Measurements from ENCODE around the gene SYT3.
"Not testable (repeated sequence)": the region's sequence is repeated elsewhere in the genome, so short reads cannot be mapped to it uniquely, and the experiment has no call there.

The SYT3 gene

DNA sequence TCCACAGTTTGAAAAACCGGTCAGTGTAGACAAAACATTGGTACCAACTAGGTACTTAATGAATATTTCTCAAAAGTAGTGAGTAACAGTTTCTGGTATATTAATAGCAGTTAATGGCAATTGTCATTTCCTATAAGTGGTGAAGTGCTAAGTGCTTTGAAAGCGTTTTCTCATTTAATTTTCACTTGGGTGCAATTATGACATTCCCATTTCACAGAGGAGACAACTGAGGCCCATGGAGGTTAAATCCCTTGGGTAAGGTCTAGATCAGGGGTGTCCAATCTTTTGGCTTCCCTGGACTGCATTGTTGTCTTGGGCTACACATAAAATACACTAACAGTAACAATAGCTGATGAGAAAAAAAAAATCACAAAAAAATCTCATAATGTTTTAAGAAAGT lies 687 bp upstream of the SYT3 start:
- no peak for DNase-seq (ENCODE audit: low read depth in 2 of 2, low spot score in 1 of 2)

DNA sequence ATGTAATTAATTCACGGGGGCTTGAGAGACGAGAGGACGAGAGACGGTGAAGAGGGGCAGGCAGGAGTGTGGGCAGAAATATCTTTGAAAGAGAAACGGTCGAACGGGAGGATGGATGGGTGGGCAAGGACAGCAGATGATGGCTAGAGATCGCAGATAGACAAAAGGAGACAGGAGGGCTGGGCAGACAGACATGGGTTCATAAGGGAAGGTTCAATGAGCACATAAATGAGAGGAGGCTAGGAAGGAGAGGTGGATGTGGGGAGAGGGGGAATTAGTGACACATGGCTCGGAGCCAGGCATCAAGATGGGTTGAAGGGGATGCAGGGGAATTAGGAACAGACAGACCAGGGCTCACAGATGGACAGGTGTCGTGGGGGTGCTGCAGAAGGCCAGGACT lies 1.1 kb downstream of the SYT3 start:
- no peak for DNase-seq (ENCODE audit: low read depth in 2 of 2, low spot score in 1 of 2)

DNA sequence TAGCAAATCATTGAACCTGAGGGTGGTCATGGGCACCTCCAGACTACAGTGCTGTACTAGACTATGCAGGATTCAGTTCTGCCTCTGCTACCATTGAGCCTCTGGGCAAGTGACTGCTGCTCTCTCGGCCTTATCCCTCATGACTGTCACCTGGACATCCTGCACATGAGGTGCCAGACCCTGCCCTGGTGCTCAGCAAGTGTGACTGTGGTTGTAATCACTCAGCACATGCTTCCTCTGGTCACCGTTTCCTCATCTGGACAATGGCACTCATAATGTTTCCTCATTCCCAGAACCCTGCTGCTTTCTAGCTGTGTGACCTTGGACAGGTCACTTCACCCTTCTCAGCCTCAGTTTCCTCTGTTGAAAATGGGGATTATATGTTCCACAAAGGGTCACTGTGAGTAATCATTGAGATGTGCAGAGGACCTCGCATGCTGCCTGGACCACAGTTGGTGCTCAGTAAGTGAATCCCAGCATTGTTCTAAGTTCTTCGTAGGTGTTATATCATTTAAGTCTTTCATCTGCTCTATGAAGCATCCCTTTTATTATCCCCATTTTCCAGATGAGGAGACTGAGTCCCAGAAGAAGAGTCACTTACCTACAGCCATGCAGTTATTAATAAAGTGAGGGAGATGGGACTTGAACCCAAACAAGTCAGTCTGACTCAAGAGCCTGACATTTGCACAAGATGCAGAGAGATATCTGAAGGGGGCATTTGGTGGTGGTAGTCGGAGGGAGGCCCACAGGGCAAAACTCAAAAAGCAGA lies 3.2 kb downstream of the SYT3 start:
- DNase-seq (ENCODE audit: low read depth in 2 of 2, low spot score in 1 of 2) = no peak

DNA sequence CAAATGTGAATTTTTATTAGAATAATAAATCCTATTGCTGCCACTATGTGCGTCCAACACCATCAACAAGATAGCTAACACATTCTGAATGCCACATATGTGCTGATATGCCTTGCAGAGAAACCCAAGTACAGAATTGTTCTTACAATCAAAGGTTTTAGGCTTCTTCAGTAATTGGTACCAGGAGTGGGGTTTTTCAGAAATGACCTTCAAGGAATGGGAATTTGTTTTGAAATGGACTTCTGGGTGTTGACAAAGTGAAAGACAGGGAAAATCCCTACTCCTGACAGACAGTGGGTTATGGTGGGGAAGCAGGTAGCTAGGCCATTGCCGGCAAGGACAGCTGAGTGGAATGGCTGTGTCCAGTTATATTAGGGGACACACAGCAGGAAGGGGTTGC lies 5.7 kb downstream of the SYT3 start:
- no peak for DNase-seq (ENCODE audit: low read depth in 2 of 2, low spot score in 1 of 2)

DNA sequence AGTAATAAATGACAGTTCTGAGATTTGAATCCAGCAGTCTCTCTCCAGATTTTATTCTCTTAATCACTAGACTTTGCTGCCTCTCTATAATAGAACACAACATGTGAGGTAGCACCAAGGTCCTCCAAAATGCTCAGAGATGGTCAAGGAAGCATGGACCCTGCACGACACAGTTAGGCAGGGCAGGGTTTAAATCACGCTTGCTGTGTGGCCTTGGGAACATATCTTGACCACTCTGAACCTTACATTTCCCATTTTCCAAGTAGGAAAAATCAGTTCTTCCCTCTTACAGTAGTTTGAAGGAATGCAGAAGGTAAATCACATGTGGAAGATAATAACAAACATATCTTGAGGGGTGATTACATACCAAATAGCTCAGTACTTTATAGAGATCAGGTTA lies 6.3 kb downstream of the SYT3 start:
- DNase-seq (ENCODE audit: low read depth in 2 of 2, low spot score in 1 of 2) = no peak

DNA sequence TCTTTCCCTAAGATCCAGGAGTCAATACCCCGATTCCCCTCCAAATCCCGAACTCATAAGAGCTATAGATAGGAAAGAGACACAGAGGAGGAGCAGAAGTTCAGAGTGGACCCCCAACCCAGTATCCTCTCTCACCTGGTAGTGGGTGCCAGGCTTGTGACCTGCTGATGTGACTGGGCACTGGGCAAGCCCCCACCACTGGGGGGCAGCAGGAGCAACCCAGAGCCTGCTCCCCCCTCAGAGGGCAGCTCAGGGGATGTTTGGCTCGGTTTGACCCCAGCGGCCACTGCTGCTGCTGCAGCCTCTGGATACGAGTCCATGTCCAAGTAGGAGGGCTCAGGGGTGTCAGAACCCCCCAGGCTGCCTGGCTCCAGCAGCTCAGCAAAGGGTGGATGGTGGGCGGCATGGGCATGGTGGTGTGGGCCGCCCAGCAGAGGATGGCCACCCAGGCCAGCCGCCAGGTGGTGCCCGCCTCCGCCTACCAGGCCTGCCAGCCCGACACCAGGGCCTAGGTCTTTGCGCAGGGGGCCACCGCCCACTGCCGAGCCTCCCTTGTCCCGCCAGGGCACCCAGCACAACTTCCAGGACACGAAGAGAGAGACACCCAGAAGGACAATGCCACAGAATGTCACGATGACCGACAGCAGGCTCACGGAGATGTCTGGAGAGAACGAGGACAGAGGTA lies 7.4 kb downstream of the SYT3 start:
- DNase-seq (ENCODE audit: low read depth in 2 of 2, low spot score in 1 of 2) = no peak

DNA sequence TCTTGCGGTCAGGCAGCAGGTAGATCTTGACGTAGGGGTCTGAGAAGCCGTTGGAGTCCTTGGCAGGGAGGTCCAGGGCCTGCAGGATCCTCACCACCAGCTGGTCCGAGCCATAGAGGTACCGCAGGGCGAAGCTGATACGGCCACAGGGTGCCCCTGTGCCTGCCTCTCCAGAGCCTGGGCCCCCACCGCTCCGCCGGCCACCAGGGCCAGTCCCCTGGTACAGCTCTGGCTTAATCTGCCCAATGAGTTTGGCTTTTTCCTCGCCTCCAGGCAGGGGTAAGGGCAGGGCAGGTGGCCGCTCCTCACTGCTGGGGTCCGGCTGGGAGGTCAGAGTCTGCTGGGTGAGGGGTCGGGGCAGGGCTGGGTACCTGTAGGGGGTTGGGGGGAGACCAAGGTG lies 9.9 kb downstream of the SYT3 start:
- no peak for DNase-seq (ENCODE audit: low read depth in 2 of 2, low spot score in 1 of 2)

DNA sequence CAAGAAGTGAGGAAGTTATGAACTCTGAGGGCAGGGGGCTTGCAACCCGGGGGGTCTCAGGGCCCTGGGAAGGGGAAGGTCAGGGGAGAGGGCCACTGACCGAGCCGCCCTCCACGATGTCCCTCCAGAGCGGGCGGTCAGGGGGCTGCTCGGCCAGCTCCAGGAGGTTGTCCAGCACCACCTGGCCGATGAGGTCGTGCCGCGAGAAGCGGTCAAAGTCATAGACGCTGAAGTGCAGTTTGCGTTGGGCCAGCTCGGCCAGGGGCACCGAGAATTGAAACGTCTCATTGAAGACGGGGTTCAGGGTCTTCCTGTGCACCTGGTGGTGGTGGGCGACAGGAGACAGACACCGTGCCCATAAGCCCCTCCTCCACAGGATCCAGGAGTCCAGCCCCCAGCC lies 10.5 kb downstream of the SYT3 start:
- DNase-seq (ENCODE audit: low read depth in 2 of 2, low spot score in 1 of 2) = no peak

DNA sequence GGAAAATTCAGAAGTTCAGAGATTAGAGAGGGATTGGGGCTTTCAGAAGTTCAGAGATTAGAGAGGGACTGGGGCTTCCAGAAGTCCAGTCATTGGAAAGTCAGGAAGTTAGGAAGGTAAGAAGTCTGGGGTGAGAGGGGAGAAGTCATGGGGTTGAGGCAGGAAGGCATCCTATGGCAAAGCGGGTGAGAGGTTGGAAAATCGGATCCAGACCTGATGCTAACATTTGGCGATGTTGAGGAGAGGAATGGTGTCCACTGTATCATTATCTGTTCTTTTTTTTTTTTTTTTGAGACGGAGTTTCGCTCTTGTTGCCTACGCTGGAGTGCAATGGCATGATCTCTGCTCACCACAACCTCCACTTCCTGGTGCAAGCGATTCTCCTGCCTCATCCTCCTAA lies 11.1 kb downstream of the SYT3 start:
- no peak for DNase-seq (ENCODE audit: low read depth in 2 of 2, low spot score in 1 of 2)

DNA sequence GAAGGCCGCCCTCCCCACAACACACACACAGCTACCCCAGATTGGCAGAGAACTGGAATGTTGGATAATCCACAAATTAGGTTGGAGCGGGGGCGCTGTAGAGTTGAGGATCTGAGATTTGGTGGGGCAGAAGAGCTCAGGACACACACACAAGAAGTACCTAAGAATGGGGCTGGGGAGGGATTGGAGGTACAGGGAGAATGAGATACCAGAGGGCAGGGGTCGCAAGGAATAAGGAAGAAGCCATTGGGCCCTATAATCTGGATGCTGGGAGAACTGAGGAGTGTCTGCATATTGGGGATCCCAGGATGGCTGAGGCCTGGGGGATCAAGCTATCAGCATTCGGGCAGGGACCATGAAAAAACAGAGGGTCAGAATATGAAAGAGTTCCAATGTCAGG lies 11.5 kb downstream of the SYT3 start:
- no peak for DNase-seq (ENCODE audit: low read depth in 2 of 2, low spot score in 1 of 2)

DNA sequence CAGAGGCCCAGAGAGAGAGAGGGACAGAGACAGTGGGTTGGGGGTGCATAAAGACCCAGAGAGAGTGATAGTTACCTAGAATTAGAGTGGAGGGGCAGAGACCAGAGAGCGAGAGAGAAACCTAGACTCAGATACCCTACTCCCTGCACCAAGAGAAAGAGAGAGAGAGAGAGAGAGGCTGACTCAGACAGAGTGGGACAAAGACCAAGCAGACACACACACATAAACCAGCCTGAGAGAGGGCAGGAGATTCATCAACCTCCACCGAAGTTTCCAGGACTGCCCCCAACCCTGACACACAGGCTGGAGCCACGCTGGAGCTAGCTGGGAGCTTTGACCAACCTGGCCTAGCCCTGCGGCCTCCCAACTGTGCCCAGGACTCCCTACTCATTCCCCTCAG lies 12.9 kb downstream of the SYT3 start:
- DNase-seq (ENCODE audit: low read depth in 2 of 2, low spot score in 1 of 2) = no peak

DNA sequence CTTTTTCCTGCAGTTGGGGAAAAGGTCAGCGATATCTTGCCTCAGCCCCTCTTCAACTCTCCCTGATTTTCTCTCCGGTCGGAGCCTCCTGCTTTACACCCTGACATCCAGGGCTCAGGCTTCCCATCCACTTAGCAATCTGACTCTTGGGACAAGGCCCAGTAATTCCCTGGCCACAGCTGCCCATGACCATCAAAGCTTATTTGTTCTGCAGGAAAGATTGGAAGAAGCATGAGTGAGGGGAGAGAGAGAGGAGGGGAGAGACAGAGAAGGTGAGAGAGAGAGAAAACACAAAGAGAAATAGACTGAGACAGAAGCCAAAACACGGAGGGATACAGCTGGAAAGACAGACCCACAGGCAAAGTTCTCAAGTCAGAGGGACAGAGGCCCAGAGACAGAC lies 13.7 kb downstream of the SYT3 start:
- DNase-seq (ENCODE audit: low read depth in 2 of 2, low spot score in 1 of 2) = no peak

DNA sequence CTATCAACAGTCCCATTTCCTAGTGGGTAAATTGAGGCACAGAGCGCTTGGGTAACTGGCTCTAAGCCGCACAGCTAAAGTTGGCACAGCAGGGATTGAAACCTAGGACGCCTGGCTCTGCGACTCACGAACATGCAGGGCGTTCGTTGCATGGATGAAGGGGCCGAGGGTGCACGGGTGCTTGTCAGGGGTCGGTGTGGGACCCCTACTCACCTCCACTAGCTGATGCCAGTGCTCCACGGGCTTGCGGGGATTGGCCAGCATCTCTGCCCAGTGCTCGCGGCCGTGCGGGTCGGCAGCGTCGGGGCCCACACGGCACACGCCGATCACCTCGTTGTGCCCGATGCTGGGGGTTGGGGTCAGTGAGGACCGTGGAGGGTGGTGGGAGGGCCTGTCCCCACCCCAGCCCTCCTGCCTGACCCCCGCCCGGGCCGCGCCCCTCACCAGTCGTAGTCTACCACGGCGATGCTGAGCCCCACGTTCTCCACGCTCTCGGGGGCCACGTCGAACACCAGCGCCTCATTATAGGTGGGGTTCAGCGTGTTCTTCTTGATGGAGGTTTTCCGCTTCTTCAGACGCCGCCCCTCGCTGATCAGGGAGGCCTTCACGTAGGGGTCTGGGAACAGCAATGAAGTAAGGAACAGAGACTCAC lies 14.6 kb downstream of the SYT3 start:
- DNase-seq (ENCODE audit: low read depth in 2 of 2, low spot score in 1 of 2) = no peak

DNA sequence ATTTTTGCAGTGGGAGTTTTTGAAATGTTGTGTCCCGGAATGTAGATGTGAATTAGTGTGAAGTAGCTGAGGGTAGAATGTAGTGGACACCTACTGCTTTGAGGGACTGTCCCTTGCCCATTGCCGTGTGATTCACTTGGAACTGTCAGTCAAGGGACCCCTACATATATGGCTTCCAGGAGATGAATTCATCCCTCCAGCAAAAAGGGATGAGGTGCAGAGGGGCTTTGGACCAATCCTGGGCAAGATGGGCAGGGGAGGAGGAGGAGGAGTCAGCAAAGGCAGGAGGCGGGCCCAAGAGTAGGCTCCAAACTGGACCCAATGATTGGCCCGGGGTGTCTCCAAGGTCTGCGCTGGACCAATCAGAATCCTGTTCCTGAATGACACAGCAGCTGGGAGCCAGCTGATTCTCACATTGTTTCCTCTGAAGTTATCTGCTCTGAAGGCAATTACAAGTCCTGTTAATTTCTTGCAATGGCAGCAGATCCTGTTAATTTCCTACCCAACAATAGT lies 19.2 kb downstream of the SYT3 start:
- not testable (repeated sequence) for DNase-seq (ENCODE audit: low read depth in 2 of 2, low spot score in 1 of 2)

DNA sequence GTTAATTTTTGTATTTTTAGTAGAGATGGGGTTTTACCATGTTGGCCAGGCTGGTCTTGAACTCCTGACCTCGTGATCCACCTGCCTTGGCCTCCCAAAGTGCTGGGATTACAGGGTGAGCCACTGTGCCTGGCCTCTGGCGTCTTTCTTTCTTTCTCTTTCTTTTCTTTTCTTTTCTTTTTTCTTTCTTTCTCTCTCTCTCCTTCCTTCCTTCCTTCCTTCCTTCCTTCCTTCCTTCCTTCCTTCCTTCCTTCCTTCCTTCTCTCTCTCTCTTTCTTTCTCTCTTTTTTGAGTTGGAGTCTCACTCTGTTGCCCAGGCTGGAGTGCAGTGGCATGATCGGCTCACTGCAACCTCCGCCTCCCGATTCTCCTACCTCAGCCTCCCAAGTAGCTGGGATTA lies 20.5 kb downstream of the SYT3 start:
- DNase-seq (ENCODE audit: low read depth in 2 of 2, low spot score in 1 of 2) = not testable (repeated sequence)

DNA sequence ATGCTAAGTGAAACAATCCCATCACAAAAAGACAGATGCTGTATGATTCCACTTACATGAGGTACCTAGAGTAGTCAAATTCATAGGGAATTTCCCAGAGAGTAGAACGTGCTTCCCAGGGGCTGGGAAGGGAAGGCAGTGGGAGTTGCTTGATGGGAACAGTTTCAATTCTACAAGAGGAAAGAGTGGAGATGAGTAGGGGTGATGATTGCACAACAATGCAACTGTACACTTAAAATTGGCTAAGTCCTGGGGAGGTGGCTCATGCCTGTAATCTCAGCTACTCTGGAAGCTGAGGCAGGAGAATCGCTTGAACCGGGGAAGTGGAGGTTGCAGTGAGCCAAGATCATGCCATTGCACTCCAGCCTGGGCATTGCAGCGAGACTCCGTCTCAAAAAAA lies 21.3 kb downstream of the SYT3 start:
- DNase-seq (ENCODE audit: low read depth in 2 of 2, low spot score in 1 of 2) = not testable (repeated sequence)

DNA sequence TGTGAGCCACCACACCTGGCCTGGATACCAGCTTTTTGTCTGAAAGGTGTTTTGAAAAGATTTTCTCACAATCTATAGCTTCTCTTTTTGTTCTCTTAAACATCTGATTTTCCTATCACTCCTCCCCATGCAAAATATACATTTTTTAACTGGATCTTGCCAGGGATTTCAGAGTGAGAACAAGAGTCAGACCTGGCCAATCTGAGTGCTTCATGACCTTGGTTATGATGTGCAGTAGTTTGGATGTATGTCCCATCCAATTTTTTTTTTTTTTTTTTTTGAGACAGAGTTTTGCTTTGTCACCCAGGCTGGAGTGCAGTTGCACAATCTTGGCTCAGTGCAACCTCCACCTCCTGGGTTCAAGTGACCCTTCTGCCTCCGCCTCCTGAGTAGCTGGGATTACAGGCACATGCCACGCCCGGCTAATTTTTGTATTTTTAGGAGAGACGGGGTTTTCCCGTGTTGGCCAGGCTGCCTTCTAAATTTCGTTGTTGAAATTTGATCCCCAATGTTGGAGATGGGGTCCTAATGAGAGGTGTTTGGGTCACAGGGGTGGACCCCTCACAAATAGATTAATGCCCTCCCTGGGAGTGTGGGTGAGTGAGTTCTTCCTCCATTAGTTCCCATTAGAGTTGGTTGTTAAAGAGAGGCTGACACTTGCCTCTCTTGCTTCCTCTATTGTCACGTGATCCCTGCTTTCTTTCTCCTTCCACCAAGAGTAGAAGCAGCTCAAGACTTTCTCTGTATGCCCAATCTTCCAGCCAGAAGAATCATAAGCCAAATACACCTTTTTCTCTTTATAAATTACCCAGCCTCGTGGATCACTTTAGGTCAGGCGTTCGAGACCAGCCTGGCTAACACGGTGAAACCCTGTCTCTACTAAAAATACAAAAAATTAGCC lies 26.9 kb downstream of the SYT3 start:
- DNase-seq (ENCODE audit: low read depth in 2 of 2, low spot score in 1 of 2) = not testable (repeated sequence)

DNA sequence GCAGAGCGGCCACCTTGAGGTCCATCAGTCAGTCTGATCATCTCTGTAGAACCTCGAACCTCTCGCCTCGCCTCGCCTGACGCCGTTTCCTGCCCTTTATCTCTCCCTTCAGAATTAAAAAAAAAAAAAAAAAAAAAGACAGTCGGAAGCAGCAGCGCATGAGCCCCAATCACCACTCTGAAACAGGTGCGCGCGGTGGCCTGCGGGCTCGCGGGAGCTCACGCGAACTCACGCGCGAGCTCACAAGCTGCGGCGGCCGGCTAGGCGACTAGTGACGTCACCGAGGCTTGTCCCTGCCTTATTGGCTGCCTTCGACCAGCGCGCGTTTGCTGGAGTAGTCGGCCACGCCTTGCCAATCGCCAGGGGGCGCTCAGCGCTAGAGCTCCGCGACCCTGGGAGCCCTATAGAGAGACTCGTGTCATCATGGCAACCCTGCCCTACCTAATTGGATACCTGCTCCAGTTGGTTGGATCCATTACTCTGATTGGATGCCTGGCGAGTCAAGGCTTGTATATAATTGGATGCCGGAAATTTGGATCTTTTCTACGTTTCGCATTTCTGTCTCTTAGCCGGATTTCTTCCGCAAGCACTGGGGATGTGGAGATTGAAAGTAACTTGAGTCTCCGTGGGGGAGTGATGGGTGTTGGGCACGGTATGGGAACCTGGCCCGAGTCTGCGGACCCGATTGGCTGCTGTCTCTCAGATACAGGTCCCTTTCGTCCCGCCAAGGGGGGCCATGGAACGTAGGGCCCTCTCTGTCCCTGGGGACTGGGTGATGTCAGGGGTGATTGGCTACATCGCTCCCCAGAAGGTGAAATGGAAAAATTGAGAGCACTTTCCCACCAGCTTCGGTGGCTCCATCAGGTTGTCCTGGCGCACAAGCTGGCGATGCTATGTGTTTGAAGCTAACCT lies 31.6 kb downstream of the SYT3 start:
- DNase-seq (ENCODE audit: low read depth in 2 of 2, low spot score in 1 of 2) = peak; percentile 13 to 45

DNA sequence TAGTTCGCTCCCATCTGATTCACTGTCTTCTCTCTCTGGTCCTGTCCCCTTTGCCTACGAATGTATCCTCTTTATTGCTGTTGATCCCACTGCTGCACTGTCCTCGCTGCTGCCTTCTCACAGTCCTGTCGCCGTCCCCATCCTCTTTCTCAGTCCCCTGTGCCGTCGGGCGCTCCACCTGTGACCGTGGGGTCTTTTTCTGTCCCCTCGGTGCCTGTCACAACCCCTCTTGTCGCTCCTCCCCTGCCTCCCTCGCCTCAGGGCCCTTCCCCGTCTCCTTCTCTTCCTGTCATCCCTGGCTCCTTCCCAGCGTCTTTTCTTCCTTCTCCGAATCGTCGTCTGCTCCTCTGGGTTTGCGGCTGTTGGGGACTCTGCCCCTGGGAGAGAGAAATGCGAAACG lies 32.3 kb downstream of the SYT3 start:
- no peak for DNase-seq (ENCODE audit: low read depth in 2 of 2, low spot score in 1 of 2)
